GM12873 (cell line): ENCODE measurements around the gene CIAO2B.

Experiments used
- CTCF ChIP-seq: IDR thresholded peaks from 2 replicates; pipeline ENCODE4 v1.5.1; 2012; ENCODE audit warnings: low read depth, mild to moderate bottlenecking, moderate library complexity, low read length, control low read depth; ENCODE audit not compliant: insufficient read depth; ENCODE audit errors: missing control alignments

CIAO2B gene

GRCh38 chr16:66888647-66889615, 45.3 kb downstream of the CIAO2B start:
- TF ChIP-seq CTCF, result no peak

GRCh38 chr16:66886914-66887313, 47.3 kb downstream of the CIAO2B start:
- TF ChIP-seq CTCF, result no peak

DNA sequence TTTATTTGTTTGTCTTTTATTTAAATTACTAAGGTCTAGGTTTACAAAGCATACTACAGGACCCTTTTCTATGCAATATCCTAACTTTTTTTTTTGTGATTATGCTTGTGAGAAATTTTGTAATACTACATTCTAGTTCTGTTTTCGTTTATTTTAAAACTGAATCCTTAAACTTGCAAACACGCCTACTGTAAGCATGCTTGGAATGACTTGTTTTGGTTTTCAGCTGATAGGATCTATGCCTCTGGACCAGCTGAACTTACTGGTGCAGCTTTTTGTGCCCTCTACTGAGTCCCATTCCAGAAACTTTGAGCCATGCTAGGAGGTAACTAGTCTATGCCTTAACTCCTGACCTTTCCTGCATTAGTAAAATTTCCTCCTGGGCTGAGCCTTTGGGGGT, 47.9 kb downstream of the CIAO2B start:
- no peak for TF ChIP-seq CTCF

- TF ChIP-seq CTCF, result no peak
Observed at GRCh38 chr16:66885491-66885890, 48.7 kb downstream of the CIAO2B start.

DNA sequence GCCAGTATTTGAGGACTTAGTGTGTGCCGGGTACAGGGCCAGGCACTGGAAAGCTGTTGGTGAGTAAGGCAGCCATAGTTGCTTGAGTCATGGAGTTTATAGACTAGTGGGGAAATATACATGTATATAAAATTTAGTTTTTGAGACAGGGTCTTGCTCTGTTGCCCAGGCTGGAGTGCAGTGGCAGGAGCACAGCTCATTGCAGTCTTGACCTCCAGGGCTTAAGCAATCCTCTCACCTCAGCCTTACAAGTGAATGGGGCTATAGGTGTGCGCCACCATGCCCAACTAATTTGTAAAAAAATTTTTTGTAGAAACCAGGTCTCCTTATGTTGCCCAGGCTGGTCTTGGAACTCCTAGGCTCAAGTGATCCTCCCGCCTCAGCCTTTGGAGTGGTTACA, 51.5 kb downstream of the CIAO2B start:
- no peak for TF ChIP-seq CTCF
